Epithelial cell of proximal tubule (primary cell): ENCODE measurements around the gene NUDT2. TPM values are rescaled to one million over a fixed set of nuclear protein-coding genes. Genes with fewer than 3 reads are reported as not detected.
"Not testable (repeated sequence)": the region's sequence is repeated elsewhere in the genome, so short reads cannot be mapped to it uniquely, and the experiment has no call there.

Experiments used
- DNase-seq: peaks from one replicate; pipeline ENCODE4 v3.0.0-alpha.2; 2011; ENCODE audit warnings: low read depth
- H3K4me3 ChIP-seq: 2 replicates; pipeline ENCODE4 v1.5.1; 2011; ENCODE audit warnings: low read depth, mild to moderate bottlenecking, low read length
- total RNA-seq: library from RNA; depleted of rRNA; stranded (reverse); fragments of >200 nt; gene quantifications from 2 replicates; pipeline ENCODE4 v1.2.3, GENCODE V29; 2015
- TF ChIP-seq, protein P1 (sequence below): conservative IDR thresholded peaks from 2 replicates; pipeline ENCODE4 v1.5.1; 2012; ENCODE audit warnings: low read depth, mild to moderate bottlenecking, low read length

NUDT2 gene
- total RNA-seq, 1 donor from 2014 or later: 16.3 TPM

- TF ChIP-seq, protein P1, sequence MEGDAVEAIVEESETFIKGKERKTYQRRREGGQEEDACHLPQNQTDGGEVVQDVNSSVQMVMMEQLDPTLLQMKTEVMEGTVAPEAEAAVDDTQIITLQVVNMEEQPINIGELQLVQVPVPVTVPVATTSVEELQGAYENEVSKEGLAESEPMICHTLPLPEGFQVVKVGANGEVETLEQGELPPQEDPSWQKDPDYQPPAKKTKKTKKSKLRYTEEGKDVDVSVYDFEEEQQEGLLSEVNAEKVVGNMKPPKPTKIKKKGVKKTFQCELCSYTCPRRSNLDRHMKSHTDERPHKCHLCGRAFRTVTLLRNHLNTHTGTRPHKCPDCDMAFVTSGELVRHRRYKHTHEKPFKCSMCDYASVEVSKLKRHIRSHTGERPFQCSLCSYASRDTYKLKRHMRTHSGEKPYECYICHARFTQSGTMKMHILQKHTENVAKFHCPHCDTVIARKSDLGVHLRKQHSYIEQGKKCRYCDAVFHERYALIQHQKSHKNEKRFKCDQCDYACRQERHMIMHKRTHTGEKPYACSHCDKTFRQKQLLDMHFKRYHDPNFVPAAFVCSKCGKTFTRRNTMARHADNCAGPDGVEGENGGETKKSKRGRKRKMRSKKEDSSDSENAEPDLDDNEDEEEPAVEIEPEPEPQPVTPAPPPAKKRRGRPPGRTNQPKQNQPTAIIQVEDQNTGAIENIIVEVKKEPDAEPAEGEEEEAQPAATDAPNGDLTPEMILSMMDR: no peak
- H3K4me3 ChIP-seq: no peak overlapping the region
- DNase-seq: no peak
These were observed 5.5 kb downstream of the NUDT2 start for GRCh38 chr9:34334916-34335315.

DNA sequence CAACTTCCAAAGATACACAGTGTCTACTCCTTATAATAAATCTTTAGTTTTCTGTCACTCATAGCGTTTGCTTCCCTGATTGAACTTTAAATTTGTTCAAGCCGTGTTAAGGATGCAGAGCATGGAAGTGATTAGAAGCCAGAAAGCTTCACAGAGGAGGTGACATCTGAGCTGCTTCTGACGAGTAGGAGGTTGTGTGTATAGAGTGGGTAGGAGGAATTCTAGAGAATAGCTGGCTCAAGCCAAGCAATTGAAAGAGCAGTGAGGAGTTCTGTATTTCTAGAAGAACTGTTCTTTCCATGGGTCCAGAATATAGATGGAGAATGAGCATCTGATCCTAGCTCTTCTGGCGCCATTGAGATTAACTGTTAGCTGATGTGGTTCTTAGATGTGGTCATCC, 6.0 kb downstream of the NUDT2 start:
- no peak overlapping the region for H3K4me3 ChIP-seq
- TF ChIP-seq, protein P1: no peak
- DNase-seq: no peak

DNA sequence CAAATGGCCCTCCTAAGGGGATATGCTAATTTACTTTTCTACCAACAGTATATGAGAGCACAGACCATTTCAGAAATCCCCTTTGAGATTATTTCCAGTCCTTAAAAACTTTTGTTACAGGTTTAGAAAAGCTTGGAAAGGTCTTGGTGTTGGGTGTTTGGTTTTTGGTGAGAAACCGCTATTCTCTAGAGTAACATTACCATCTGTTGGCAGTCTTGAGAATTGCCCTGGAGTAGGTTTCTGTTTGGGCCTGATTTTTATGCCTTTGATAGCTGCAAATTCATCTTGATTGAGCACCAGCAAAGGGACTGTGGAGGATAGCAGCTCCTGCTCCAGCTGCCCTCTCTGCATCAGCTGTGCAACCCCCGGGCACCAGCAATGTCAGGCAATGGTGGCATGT, 8.0 kb downstream of the NUDT2 start:
- DNase-seq: no peak
- TF ChIP-seq, protein P1: peak; percentile 33

GRCh38 chr9:34338079-34338478, 8.7 kb downstream of the NUDT2 start:
- not testable (repeated sequence) for H3K4me3 ChIP-seq, DNase-seq

More for the DNA sequence above, 8.0 kb downstream of the NUDT2 start:
- no peak overlapping the region for H3K4me3 ChIP-seq

DNA sequence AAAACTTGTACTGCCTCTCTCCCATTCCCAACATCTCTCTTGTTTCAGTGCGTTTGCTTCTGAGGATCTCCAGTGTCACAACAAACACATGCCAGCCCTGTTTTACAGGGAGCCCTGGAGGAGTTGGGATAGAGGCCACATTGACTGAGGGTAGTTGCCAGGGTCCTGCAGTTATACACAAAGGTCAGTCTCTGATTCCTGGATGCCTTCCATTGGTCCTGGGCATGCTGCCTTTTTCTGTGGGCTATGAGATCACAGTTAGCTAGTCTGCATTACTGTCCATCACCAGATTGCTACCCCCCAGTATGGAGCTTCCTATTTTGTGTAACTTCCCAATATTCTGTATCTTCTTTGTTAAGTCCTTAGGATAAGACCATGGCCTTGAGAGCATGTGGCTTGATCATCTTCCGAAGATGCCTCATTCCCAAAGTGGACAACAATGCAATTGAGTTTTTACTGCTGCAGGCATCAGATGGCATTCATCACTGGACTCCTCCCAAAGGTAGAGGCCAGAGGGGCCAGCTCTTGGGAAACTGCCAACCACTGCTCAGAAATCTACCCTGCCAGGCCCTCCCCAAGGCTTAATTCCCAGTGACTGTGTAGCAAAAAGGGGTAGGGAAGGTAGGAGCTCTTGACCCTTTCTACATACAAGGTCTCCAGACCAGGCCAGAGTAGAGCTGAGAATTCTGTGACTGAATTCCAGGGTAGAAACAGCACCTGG, 9.5 kb downstream of the NUDT2 start:
- TF ChIP-seq, protein P1: no peak
- H3K4me3 ChIP-seq: no peak overlapping the region
- no peak for DNase-seq

GRCh38 chr9:34341659-34342295, 12.4 kb downstream of the NUDT2 start:
- TF ChIP-seq, protein P1: no peak

GRCh38 chr9:34343090-34343489, 13.7 kb downstream of the NUDT2 start:
- H3K4me3 ChIP-seq: no peak overlapping the region
- no peak for DNase-seq
- TF ChIP-seq, protein P1: no peak

More at GRCh38 chr9:34341659-34342295, 12.4 kb downstream of the NUDT2 start:
- H3K4me3 ChIP-seq: no peak overlapping the region
- no peak for DNase-seq
